ENCODE data around the gene MAP7D1. TPM values are rescaled to one million over a fixed set of nuclear protein-coding genes. Genes with fewer than 3 reads are reported as not detected.

MAP7D1 gene
- total RNA-seq, 1 donor from 2014 or later = 120 TPM

DNA sequence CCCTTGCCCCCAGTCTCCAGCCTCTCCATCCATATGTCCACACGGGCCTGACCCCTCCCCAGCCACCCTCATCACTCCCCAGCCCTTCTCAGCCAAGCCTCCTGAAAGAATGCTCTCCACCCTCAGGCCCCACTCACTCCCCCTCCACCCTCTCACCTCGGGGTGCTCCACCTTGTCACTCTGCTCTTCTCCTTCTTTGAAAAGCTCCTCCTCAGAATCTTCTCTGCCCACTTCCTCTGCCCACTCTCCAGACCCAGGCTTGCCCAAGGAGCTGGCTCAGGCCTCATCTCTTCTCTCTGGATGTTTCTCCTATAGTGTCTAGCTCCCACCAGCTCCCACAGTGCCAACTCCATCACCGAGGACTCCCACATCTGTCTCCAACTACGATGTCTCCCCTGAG, 44.8 kb upstream of the MAP7D1 start:
- Histone ChIP-seq H3K9me3 (no peaks in the 10 kb centered on the region), H3K4me1 (peaks cover 10% of the 10 kb centered on the region), H3K27me3 (ENCODE audit: low read depth) (no peaks in the 10 kb centered on the region), H3K27ac (no peak overlapping the region), H3K36me3 (no peaks in the 10 kb centered on the region), H3K4me3 (no peak overlapping the region)
- intact Hi-C loops (cut with DNase I) = no loop called here
- no peak for DNase-seq
- TF ChIP-seq, protein P1, sequence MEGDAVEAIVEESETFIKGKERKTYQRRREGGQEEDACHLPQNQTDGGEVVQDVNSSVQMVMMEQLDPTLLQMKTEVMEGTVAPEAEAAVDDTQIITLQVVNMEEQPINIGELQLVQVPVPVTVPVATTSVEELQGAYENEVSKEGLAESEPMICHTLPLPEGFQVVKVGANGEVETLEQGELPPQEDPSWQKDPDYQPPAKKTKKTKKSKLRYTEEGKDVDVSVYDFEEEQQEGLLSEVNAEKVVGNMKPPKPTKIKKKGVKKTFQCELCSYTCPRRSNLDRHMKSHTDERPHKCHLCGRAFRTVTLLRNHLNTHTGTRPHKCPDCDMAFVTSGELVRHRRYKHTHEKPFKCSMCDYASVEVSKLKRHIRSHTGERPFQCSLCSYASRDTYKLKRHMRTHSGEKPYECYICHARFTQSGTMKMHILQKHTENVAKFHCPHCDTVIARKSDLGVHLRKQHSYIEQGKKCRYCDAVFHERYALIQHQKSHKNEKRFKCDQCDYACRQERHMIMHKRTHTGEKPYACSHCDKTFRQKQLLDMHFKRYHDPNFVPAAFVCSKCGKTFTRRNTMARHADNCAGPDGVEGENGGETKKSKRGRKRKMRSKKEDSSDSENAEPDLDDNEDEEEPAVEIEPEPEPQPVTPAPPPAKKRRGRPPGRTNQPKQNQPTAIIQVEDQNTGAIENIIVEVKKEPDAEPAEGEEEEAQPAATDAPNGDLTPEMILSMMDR (IDR thresholded peaks at IDR 0.05) = no peak
- ATAC-seq = no peak

DNA sequence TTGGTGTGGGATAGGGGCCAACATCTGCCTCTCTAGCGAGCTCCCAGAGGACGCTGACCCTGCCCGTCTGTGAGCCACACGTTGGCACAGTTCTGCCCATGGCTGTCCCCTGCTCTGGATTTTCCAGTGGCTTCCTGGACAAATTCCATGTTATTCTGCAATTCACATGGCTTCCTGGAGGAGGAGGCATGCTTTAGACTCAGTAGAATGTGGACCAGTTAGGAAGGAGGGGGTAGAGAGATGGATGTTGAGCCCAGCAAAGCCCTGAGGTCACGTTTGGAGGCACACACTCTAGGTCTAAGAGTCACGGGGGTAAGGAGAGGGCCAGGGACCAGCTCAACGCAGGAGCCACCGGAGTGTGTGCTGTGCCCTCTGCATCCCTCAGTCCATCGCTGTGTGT, 43.1 kb upstream of the MAP7D1 start:
- Histone ChIP-seq H3K27ac (no peak overlapping the region), H3K4me1 (peaks cover 13% of the 10 kb centered on the region), H3K9me3 (no peaks in the 10 kb centered on the region), H3K36me3 (no peaks in the 10 kb centered on the region), H3K4me3 (no peak overlapping the region), H3K27me3 (ENCODE audit: low read depth) (no peaks in the 10 kb centered on the region)
- DNase-seq = no peak
- intact Hi-C loops (cut with DNase I) = no loop called here
- TF ChIP-seq, protein P1 (IDR thresholded peaks at IDR 0.05) = no peak
- no peak for ATAC-seq

DNA sequence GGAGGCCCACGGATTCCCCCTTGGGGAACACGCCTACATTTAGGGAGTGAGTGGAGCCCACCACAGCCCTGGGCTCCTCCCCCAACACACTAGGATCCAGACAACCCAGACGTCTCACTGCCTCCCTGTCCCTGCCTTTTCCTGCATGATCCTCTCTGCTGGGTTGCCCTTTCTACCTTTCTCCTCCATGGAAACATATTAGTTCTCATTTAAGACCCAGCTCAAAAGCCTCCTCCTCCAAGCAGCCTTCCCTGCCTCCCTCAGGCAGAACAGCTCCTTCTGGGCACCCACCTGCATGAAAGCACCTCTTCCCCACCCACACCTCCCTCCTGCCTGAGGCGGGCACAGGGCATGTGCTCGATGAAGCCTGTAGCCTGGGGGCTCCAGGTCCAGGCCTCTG, 41.6 kb upstream of the MAP7D1 start:
- no peak overlapping the region for H3K27ac ChIP-seq
- H3K4me1 ChIP-seq = peaks cover 17% of the 10 kb centered on the region

DNA sequence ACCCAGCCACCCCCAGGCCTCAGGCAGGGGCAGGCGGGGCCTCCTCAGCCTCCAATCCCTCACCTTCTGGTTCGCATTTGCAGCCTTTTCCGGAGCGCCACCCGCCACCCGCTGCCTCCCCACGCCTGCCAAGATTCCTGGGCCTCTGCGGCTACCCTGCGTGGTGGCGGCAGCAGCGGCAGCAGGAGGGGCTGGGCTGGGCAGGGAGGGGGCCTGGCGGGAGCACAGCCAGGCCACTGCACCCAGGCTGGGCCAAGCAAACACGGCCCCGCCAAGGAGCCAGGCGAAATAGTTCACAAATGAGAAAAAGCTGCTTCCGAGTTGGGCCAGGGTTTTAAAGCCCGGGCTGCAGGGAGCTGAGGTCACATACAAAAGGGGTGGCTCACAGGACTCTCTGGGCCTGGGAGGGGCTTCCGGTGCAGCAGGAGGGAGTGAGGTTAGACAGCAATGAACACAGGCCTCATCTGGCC, 40.7 kb upstream of the MAP7D1 start:
- H3K9me3 ChIP-seq = no peaks in the 10 kb centered on the region
- DNase-seq (no peak), ATAC-seq (peak; percentile 8 to 50)
- H3K36me3 ChIP-seq = no peaks in the 10 kb centered on the region
- H3K4me3 ChIP-seq = no peak overlapping the region
- intact Hi-C loops (cut with DNase I) = no loop called here
- TF ChIP-seq, protein P1 (IDR thresholded peaks at IDR 0.05) = no peak
- H3K27me3 ChIP-seq (ENCODE audit: low read depth) = no peaks in the 10 kb centered on the region
- H3K27ac ChIP-seq = peak overlapping the region; percentile 36
- H3K4me1 ChIP-seq = peaks cover 19% of the 10 kb centered on the region

More for the DNA sequence above, 41.6 kb upstream of the MAP7D1 start:
- TF ChIP-seq, protein P1 (IDR thresholded peaks at IDR 0.05) = no peak
- no peaks in the 10 kb centered on the region for H3K27me3 ChIP-seq (ENCODE audit: low read depth)
- no peak overlapping the region for H3K4me3 ChIP-seq
- intact Hi-C loops (cut with DNase I) = no loop called here
- H3K9me3 ChIP-seq = no peaks in the 10 kb centered on the region
- H3K36me3 ChIP-seq = no peaks in the 10 kb centered on the region
- DNase-seq (no peak), ATAC-seq (no peak)

DNA sequence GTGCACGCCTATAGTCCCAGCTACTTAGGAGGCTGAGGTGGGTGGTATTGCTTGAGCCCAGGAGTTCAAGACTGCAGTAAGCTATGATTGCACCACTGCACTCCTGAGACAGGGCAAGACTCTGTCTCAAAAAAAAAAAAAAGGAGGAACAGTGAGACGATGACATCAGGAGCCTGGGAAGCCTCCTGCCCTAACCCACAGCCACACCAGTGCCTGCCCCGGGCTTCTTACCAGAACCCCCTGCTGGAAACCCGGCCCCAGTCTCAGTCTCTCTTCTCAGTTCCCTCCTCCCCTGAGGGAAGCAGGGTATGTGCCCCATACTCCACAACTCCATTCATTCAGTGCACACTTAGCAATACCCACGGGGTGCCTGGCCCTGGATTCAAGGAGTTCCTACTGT, 40.0 kb upstream of the MAP7D1 start:
- TF ChIP-seq, protein P1 (IDR thresholded peaks at IDR 0.05) = no peak
- Histone ChIP-seq H3K4me3 (no peak overlapping the region), H3K27ac (no peak overlapping the region), H3K4me1 (peaks cover 19% of the 10 kb centered on the region), H3K36me3 (no peaks in the 10 kb centered on the region), H3K27me3 (ENCODE audit: low read depth) (no peaks in the 10 kb centered on the region), H3K9me3 (no peaks in the 10 kb centered on the region)
- ATAC-seq = peak in 1 of 2 donors; percentile 34
- DNase-seq = no peak
- intact Hi-C loops (cut with DNase I) = no loop called here

DNA sequence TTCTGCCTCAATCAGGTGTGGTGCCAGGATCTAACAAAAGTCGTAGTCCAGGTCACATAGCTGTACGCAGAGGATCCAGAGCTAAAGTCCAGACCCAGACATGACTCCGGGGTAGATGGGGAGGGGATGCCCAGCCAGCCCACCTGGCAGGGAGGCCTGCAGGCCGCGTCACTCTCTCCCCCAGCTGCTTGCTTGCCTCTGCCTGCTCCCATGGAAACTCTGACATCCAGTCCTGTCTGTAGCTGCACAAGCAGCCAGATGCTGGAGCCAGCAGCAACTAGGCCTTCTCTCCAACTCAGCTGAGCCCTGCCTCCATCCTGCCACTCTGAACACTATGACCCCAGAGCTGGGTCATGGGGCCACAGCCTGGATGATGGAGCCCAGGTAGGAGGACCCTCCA, 39.1 kb upstream of the MAP7D1 start:
- no peak for ATAC-seq
- Histone ChIP-seq H3K36me3 (no peaks in the 10 kb centered on the region), H3K4me3 (no peak overlapping the region), H3K27ac (no peak overlapping the region), H3K27me3 (ENCODE audit: low read depth) (no peaks in the 10 kb centered on the region), H3K4me1 (peaks cover 19% of the 10 kb centered on the region), H3K9me3 (no peaks in the 10 kb centered on the region)
- intact Hi-C loops (cut with DNase I) = no loop called here
- DNase-seq = no peak
- TF ChIP-seq, protein P1 (IDR thresholded peaks at IDR 0.05) = no peak

Data from lower lobe of right lung (tissue), 2 donors.